Osteocyte (in vitro differentiated cells): ENCODE data around the gene DOCK2. TPM values are rescaled to one million over a fixed set of nuclear protein-coding genes. Genes with fewer than 3 reads are reported as not detected.

Source experiments
- DNase-seq: peaks from one replicate; pipeline ENCODE4 v3.0.0; 2021; ENCODE audit warnings: mixed read lengths; ENCODE audit not compliant: unreplicated experiment; ENCODE audit errors: extremely low spot score
- H3K27ac Mint-ChIP-seq: one replicate; pipeline ENCODE4 v1.8.0; 2021; ENCODE audit warnings: mild to moderate bottlenecking, mixed read lengths; ENCODE audit not compliant: unreplicated experiment
- H3K27me3 Mint-ChIP-seq: one replicate; pipeline ENCODE4 v1.8.0; 2021; ENCODE audit warnings: mixed read lengths; ENCODE audit not compliant: unreplicated experiment
- H3K36me3 Mint-ChIP-seq: one replicate; pipeline ENCODE4 v1.8.0; 2021; ENCODE audit warnings: mixed read lengths; ENCODE audit not compliant: unreplicated experiment
- H3K4me1 Mint-ChIP-seq: one replicate; pipeline ENCODE4 v1.8.0; 2021; ENCODE audit warnings: mixed read lengths; ENCODE audit not compliant: unreplicated experiment
- H3K4me3 Mint-ChIP-seq: one replicate; pipeline ENCODE4 v1.8.0; 2021; ENCODE audit warnings: mild to moderate bottlenecking, moderate library complexity, mixed read lengths; ENCODE audit not compliant: unreplicated experiment
- H3K9me3 Mint-ChIP-seq: one replicate; pipeline ENCODE4 v1.8.0; 2021; ENCODE audit warnings: mixed read lengths; ENCODE audit not compliant: unreplicated experiment
- total RNA-seq: library from RNA; stranded (reverse); gene quantifications from 2 replicates; pipeline ENCODE4 v1.2.1, GENCODE V29; 2021
- TF ChIP-seq, protein P1 (sequence below): fragments of 200-600 bp; sonication (generic); IDR thresholded peaks from 2 replicates; pipeline ENCODE4 v1.5.0; 2021; ENCODE audit warnings: antibody characterized with exemption, mild to moderate bottlenecking, moderate library complexity

Gene DOCK2
- total RNA-seq, 1 donor from 2014 or later, result 11.6 TPM

DNA sequence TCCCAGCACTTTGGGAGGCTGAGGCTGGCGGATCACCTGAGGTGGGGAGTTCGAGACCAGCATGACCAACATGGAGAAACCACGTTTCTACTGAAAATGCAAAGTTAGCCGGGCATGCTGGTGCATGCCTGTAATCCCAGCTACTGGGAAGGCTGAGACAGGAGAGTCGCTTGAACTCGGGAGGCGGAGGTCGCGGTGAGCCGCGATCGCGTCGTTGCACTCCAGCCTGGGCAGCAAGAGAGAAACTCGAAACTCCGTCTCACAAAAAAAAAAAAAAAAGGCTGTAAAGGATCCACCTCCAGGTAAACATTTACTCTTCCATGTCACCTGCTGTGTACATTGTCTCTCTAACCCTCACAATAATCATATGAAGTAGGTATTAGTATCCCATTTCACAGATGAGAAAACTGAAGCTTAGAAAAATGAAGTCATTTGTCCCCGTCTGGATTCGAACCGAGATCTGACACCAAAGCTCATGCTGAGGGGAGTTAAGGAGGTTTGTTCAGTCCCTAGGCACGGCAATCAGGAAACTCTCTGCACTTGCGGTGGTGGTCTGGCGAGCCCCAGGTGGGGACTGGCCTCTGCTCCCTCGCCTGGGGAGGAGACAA, 494 bp upstream of the DOCK2 start:
- Mint-ChIP-seq H3K9me3 (peaks cover 17% of the 10 kb centered on the region), H3K4me3 (no peak overlapping the region), H3K36me3 (peaks cover 2% of the 10 kb centered on the region), H3K27ac (no peak overlapping the region), H3K4me1 (peaks cover 13% of the 10 kb centered on the region), H3K27me3 (no peaks in the 10 kb centered on the region)
- DNase-seq, result no peak
- TF ChIP-seq, protein P1, sequence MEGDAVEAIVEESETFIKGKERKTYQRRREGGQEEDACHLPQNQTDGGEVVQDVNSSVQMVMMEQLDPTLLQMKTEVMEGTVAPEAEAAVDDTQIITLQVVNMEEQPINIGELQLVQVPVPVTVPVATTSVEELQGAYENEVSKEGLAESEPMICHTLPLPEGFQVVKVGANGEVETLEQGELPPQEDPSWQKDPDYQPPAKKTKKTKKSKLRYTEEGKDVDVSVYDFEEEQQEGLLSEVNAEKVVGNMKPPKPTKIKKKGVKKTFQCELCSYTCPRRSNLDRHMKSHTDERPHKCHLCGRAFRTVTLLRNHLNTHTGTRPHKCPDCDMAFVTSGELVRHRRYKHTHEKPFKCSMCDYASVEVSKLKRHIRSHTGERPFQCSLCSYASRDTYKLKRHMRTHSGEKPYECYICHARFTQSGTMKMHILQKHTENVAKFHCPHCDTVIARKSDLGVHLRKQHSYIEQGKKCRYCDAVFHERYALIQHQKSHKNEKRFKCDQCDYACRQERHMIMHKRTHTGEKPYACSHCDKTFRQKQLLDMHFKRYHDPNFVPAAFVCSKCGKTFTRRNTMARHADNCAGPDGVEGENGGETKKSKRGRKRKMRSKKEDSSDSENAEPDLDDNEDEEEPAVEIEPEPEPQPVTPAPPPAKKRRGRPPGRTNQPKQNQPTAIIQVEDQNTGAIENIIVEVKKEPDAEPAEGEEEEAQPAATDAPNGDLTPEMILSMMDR, result no peak

DNA sequence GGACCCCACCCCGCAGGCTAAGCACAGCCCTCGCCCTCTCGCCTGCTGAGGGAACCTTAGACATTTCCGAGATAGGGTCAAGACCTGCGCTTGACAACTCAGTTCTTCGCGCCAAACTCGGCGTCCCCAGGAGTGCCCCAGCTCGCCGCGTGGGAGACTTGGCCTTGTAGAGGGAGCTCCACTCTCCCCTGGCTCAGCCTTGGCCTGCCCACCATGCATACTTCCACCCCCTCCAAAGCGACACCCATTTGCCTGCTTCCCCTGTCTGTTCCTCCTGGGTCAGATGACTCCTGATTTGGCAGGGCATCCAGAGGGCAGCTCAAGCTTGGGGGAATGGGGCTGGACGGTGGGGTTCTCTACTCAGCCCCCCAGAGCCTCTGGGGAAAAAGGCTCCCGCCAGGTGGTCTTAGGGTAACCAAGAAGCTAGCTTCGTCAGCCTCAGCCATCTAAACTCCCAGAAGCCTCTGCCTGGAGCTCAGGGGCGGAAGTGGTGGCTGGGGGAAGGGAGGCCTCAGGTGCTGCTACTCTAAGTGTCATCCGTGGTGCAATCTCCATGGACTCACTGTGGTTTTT, 560 bp downstream of the DOCK2 start:
- H3K36me3 Mint-ChIP-seq, result peaks cover 2% of the 10 kb centered on the region
- TF ChIP-seq, protein P1, result no peak
- H3K27ac Mint-ChIP-seq, result no peak overlapping the region
- H3K9me3 Mint-ChIP-seq, result peaks cover 14% of the 10 kb centered on the region
- no peak overlapping the region for H3K4me3 Mint-ChIP-seq
- peaks cover 7% of the 10 kb centered on the region for H3K4me1 Mint-ChIP-seq
- no peaks in the 10 kb centered on the region for H3K27me3 Mint-ChIP-seq
- DNase-seq, result no peak

DNA sequence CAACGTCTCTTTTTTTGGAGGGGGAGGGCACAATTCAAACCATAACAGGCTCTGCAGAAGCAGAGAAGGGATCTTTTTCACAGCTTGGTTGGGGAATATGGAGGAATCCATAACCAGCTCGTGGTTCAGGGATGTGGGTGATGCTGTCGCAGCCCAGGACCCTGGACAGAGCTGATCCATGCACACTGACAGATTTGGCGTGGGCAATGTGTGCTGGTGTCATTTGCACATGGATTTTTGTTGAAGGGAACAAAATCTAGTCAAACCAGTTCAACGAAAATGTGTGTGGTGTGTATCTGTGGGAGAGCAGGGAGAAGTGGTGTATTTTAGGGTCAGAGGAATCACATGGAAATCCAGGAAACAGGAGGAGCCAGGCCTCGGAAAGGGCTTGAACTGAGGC, 4.2 kb downstream of the DOCK2 start:
- Mint-ChIP-seq H3K4me3 (no peak overlapping the region), H3K27me3 (no peaks in the 10 kb centered on the region), H3K9me3 (peaks cover 6% of the 10 kb centered on the region), H3K27ac (no peak overlapping the region), H3K4me1 (no peaks in the 10 kb centered on the region), H3K36me3 (peaks cover 2% of the 10 kb centered on the region)
- no peak for DNase-seq
- TF ChIP-seq, protein P1, result no peak

DNA sequence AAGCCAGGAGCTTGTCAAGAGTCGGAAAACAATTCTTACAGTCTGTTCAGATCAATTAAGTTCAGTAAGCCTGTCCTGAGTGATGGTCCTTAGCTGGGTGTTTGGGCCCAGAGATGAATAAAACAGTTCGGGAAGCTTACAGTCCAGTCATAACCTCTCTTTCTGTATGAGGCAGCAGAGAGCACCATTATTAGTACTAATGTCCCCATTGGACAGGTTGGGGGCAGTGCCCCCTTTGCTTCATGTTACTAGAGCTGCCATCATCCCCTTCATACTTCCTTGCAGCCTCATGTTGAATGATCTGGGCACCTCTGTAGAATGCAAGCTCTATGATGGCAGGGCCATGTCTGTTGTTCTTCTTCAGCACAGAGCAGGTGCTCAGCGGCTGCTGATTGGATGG, 9.8 kb downstream of the DOCK2 start:
- Mint-ChIP-seq H3K27ac (no peak overlapping the region), H3K27me3 (no peaks in the 10 kb centered on the region), H3K4me3 (no peak overlapping the region), H3K4me1 (peaks cover 10% of the 10 kb centered on the region), H3K9me3 (no peaks in the 10 kb centered on the region), H3K36me3 (no peaks in the 10 kb centered on the region)
- no peak for DNase-seq
- TF ChIP-seq, protein P1, result no peak

DNA sequence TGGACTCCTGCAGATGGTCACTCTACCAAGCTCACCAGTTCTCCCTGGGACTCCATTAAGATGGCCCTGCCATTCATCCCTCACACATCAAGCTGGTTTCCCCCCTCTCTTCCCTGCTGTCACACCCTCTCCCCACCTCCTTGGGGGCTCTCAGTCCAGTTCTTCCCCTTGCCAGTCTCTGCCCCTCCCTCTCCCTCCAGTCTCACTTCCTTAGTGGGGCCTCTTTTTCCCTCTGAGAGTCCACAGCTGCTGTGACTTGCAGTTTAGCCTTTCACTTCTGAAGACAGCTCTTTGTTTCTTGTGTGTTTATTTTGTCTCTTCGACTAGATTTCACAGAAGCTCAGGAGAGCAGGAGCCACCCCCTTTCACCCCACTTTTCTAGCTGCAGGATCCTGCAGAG, 10.5 kb downstream of the DOCK2 start:
- no peaks in the 10 kb centered on the region for H3K9me3 Mint-ChIP-seq
- no peaks in the 10 kb centered on the region for H3K36me3 Mint-ChIP-seq
- no peak overlapping the region for H3K27ac Mint-ChIP-seq
- H3K27me3 Mint-ChIP-seq, result no peaks in the 10 kb centered on the region
- H3K4me3 Mint-ChIP-seq, result no peak overlapping the region
- H3K4me1 Mint-ChIP-seq, result peaks cover 10% of the 10 kb centered on the region
- TF ChIP-seq, protein P1, result no peak
- no peak for DNase-seq
